NB4 (cell line): ENCODE data around the gene PLCH1.

ENCODE experiments used
- CTCF ChIP-seq: IDR thresholded peaks from one replicate; pipeline ENCODE4 v1.5.1; 2012; ENCODE audit warnings: low read depth, low read length
- MAX ChIP-seq: IDR thresholded peaks from 2 replicates; pipeline ENCODE4 v1.6.1; 2011; ENCODE audit warnings: low read depth, low read length
- POLR2A ChIP-seq: IDR thresholded peaks from 2 replicates; pipeline ENCODE4 v1.6.1; 2011; ENCODE audit warnings: mild to moderate bottlenecking; ENCODE audit not compliant: insufficient read length; ENCODE audit errors: extremely low read depth

GRCh38 chr3:155760653-155761052, 15.8 kb upstream of the PLCH1 start:
- no peak for TF ChIP-seq CTCF
- TF ChIP-seq POLR2A, result no peak
- no peak for TF ChIP-seq MAX
